Tibial artery (tissue), 4 donors: ENCODE results near the gene CDK6.

Experiments used
- DNase-seq, 2 donors: peaks; one replicate each; pipeline ENCODE4 v3.0.0-alpha.2; 2019
- H3K27ac ChIP-seq, 2 donors: fragments of 200-600 bp; sonication (generic) in 1 of 2; 1 replicate in 1 of 2; 2 replicates in 1 of 2; pipeline ENCODE4 v1.5.1; 2018 to 2019; ENCODE audit warnings: mild to moderate bottlenecking in 1 of 2
- H3K27me3 ChIP-seq, 2 donors: fragments of 200-600 bp; sonication (generic) in 1 of 2; one replicate each; pipeline versions ENCODE4 v1.5.1 to v1.6.0; 2016 to 2019
- H3K36me3 ChIP-seq, 3 donors: fragments of 200-600 bp; sonication (generic) in 2 of 3; one replicate each; pipeline ENCODE4 v1.5.1; 2016 to 2019; ENCODE audit warnings: mild to moderate bottlenecking in 2 of 3
- H3K4me1 ChIP-seq, 4 donors: fragments of 200-600 bp; sonication (generic) in 2 of 4; 1 replicate in 3 of 4; 2 replicates in 1 of 4; pipeline ENCODE4 v1.5.1; 2016 to 2019
- H3K4me3 ChIP-seq, 2 donors: fragments of 200-600 bp; sonication (generic) in 1 of 2; 1 replicate in 1 of 2; 2 replicates in 1 of 2; pipeline ENCODE4 v1.5.1; 2018 to 2019; ENCODE audit warnings: mild to moderate bottlenecking in 2 of 2
- H3K9me3 ChIP-seq, 3 donors: fragments of 200-600 bp; sonication (generic) in 1 of 3; one replicate each; pipeline ENCODE4 v1.5.1; 2016 to 2019
- intact Hi-C: fragments of 100-400 bp; cut with DNase I; formaldehyde crosslinking; loops from one replicate; pipeline ENCODE4 v1.15.0; 2023; ENCODE audit warnings: low total_unique reads
- TF ChIP-seq, protein P1 (sequence below), 2 experiments: fragments of 200-600 bp in 1 of 2; fragments of 450-650 bp in 1 of 2; IDR thresholded peaks; one replicate each; pipeline ENCODE4 v1.5.1; 2017 to 2019; ENCODE audit warnings: antibody characterized with exemption in 2 of 2, mild to moderate bottlenecking in 1 of 2, moderate library complexity in 1 of 2

Gene CDK6

DNA sequence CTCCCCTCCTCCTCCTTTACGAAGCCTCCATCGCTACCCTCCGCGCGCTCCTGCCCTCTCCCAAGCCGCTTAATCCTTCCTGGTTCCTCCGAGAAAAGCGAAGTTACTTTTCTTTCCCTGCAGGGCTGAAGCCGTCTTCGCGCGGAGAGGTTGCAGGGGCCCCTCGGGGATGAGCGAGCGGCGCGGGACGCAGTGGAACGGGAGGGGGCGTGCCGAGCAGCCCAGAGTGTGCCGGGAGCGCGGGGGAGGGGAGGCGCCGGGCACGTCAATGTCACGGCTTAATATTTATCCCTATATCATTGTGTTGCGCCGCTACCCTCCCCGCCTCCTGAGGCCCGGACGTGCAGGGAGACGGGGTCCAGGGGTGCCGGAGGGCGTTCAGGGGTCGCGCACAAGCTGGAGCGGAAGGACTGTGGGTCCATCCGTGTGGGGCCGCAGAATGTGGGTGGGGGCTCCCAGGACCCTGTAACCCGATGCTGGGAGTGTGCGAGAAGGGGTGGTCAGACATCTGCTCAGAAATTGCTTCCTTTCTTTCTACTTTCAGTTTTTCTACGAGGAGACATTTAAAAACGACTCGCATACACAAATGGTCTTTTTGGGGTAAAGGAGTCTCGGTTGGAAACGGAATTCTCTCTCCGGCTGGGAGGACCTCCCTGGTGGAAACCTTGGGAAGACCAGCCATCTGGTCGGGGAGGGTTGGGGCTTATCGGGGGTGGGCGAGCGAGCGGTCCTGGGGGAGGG is 2.4 kb downstream of the CDK6 start:
- no peaks in the 10 kb centered on the region for H3K27me3 ChIP-seq

DNA sequence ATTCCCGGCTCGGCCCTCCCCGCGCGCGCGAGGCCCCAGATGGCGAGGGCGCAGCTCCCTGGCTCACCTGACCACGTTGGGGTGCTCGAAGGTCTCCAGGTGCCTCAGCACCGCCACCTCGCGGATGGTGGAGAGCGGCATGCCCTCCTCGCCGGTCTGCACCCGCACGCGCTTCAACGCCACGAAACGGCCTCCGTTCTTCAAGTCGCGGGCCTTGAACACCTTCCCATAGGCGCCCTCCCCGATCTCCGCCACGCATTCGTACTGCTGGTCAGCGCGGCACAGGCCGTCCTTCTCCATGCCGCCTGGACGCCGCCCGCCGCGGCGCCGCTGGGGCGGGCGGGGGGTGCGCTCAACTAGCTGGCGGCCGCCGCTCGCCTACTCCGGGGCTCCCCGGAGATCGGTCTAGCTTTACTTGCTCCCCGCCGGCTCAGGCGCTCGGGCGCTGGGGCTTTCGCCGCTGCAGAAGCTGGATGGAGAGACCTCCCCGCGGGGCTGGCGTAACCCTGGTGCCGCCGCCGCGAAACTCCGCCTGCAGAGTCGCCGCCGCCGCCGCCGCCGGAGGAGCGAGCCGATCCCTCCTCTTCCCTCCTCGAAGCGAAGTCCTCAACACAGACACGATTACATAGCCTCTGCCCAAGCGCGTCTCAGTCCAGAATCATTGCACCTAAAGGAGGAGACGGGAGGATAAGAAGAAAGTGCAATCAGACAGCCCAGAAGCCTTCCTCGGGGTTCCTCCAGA is 3.2 kb downstream of the CDK6 start:
- peak overlapping the region; percentile 84 to 94 for H3K4me3 ChIP-seq
- peak overlapping the region; percentile 88 to 92 for H3K27ac ChIP-seq
- no peaks in the 10 kb centered on the region for H3K9me3 ChIP-seq
- TF ChIP-seq, protein P1, sequence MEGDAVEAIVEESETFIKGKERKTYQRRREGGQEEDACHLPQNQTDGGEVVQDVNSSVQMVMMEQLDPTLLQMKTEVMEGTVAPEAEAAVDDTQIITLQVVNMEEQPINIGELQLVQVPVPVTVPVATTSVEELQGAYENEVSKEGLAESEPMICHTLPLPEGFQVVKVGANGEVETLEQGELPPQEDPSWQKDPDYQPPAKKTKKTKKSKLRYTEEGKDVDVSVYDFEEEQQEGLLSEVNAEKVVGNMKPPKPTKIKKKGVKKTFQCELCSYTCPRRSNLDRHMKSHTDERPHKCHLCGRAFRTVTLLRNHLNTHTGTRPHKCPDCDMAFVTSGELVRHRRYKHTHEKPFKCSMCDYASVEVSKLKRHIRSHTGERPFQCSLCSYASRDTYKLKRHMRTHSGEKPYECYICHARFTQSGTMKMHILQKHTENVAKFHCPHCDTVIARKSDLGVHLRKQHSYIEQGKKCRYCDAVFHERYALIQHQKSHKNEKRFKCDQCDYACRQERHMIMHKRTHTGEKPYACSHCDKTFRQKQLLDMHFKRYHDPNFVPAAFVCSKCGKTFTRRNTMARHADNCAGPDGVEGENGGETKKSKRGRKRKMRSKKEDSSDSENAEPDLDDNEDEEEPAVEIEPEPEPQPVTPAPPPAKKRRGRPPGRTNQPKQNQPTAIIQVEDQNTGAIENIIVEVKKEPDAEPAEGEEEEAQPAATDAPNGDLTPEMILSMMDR (IDR thresholded peaks at IDR 0.05): peak; percentile 77 to 90
- H3K4me1 ChIP-seq: peaks cover 0 to 36% (median 13%) of the 10 kb centered on the region in 4 donors
- no peaks in the 10 kb centered on the region for H3K27me3 ChIP-seq
- H3K36me3 ChIP-seq: no peaks in the 10 kb centered on the region
- intact Hi-C loops: loop anchor here (5.0 to 10.0 kb wide), 4 partner anchors 141 to 308 kb away; partner anchors contain the start of genes PEX1 and RBM48
- peak; percentile 80 to 92 for DNase-seq

More for the DNA sequence above, 2.4 kb downstream of the CDK6 start:
- Histone ChIP-seq H3K9me3 (no peaks in the 10 kb centered on the region), H3K4me1 (peaks cover 0 to 29% (median 11%) of the 10 kb centered on the region in 4 donors), H3K27ac (peak overlapping the region; percentile 88 to 92), H3K4me3 (peak overlapping the region; percentile 84 to 94), H3K36me3 (no peaks in the 10 kb centered on the region)
- DNase-seq: peak; percentile 81 to 91
- TF ChIP-seq, protein P1 (IDR thresholded peaks at IDR 0.05): no peak
- intact Hi-C loops: loop anchor here (5.0 to 10.0 kb wide), 4 partner anchors 142 to 309 kb away; partner anchors contain the start of genes PEX1 and RBM48

DNA sequence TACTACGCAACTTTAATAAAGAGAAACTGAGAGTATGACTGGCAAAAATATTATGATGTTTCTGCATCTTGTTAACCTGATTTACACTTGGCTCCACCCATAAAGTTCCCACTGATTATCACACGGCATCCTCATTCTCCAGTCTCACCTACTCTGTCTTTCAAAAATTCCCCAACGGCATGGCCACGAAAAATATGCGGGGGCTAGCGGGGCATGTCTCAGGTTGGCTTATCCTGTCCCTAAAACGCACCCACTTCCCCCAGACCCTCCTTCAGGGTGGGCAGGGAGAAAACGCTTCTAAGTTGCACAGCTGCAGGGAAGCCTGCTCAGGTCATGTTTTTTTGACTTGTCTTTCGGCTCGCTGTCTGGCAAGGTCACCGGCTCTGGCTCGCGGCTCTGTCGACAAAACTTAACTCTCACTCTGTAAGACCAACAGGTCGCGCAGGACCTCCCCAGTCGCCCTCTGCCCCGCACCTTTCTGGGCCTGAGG is 3.8 kb downstream of the CDK6 start:
- H3K4me3 ChIP-seq: peak overlapping the region; percentile 84 to 94
- no peaks in the 10 kb centered on the region for H3K27me3 ChIP-seq
- H3K9me3 ChIP-seq: no peaks in the 10 kb centered on the region
- TF ChIP-seq, protein P1 (IDR thresholded peaks at IDR 0.05): no peak
- H3K4me1 ChIP-seq: peaks cover 0 to 42% (median 15%) of the 10 kb centered on the region in 4 donors
- H3K36me3 ChIP-seq: no peaks in the 10 kb centered on the region
- H3K27ac ChIP-seq: peak overlapping the region; percentile 88 to 92
- DNase-seq: no peak
- intact Hi-C loops: loop anchor here (5.0 to 10.0 kb wide), 4 partner anchors 140 to 308 kb away; partner anchors contain the start of genes PEX1 and RBM48

DNA sequence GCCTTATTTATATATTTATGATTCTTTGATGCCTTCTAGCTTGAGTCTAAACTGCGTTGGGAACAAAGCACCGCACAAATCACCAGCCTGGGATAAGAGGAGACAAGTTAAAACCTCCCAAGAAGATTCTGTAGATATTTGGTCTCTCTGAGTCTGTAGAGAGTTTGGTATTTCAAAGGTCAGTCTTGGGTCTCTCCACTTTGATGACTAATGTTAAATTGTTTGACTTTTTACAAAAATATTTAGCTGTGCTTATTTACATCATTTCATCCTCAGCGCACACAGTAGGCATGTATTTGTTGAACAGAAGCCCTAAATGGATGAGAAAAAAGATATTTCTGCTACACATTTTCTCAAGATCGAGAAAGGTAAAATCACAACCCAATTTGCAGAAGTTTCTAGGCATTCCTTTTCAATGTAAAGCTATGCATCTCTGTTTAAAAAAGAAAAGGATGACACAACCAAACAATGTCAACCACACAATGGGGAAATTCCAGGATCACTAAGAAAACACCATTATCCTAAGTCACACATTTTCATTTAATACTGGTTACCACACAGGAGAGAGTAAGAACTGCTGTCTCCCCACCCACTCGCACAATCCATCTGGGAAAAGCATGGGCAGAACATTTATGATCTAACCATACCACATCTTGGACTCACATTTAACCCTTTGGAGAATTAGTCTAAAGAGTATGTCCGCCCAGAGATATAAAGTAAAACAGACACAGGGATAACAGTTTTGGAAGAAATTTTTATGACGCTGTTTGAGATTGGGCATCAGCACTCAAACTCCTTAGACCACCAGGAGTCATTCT is 4.4 kb downstream of the CDK6 start:
- H3K36me3 ChIP-seq: no peaks in the 10 kb centered on the region
- intact Hi-C loops: loop anchor here (5.0 to 10.0 kb wide), 4 partner anchors 140 to 307 kb away; partner anchors contain the start of genes PEX1 and RBM48
- H3K27me3 ChIP-seq: no peaks in the 10 kb centered on the region
- peak overlapping the region; percentile 84 to 94 for H3K4me3 ChIP-seq
- DNase-seq: no peak
- no peaks in the 10 kb centered on the region for H3K9me3 ChIP-seq
- TF ChIP-seq, protein P1 (IDR thresholded peaks at IDR 0.05): no peak
- H3K4me1 ChIP-seq: peaks cover 0 to 48% (median 19%) of the 10 kb centered on the region in 4 donors
- H3K27ac ChIP-seq: peak overlapping the region; percentile 88 to 92
